8988T (cell line): ENCODE results near the gene GMPR2.
A peak's percentile ranks its signal among the peaks of the same experiment; 100 is the strongest.
"Not testable (repeated sequence)": the region's sequence is repeated elsewhere in the genome, so short reads cannot be mapped to it uniquely, and the experiment has no call there.

Experiments used
- DNase-seq: peaks from one replicate; pipeline ENCODE4 v3.0.0; 2011

The GMPR2 gene

GRCh38 chr14:24203249-24203886, 29.4 kb upstream of the GMPR2 start:
- DNase-seq = not testable (repeated sequence)

GRCh38 chr14:24204163-24205146, 28.3 kb upstream of the GMPR2 start:
- DNase-seq = no peak

- no peak for DNase-seq
These were observed 26.2 kb upstream of the GMPR2 start for GRCh38 chr14:24206260-24207103.

- DNase-seq = no peak
These were observed 25.6 kb upstream of the GMPR2 start for GRCh38 chr14:24207104-24207551.

- no peak for DNase-seq
These were observed 25.1 kb upstream of the GMPR2 start for GRCh38 chr14:24207625-24208024.

- DNase-seq = no peak
These were observed 21.4 kb upstream of the GMPR2 start for GRCh38 chr14:24211311-24211710.

GRCh38 chr14:24212924-24213865, 19.5 kb upstream of the GMPR2 start, which contains the start of gene CHMP4A:
CHMP4A (minus strand) TSS chr14:24213488; CDS start chr14:24213439, 49 bp downstream.
- peak; percentile 71 for DNase-seq

GRCh38 chr14:24213866-24214662, 18.7 kb upstream of the GMPR2 start:
- no peak for DNase-seq

- peak; percentile 55 for DNase-seq
These were observed 17.0 kb upstream of the GMPR2 start, which contains the start of gene MDP1 for GRCh38 chr14:24215495-24216344. MDP1 (minus strand) TSS chr14:24216066; CDS start chr14:24215955, 111 bp downstream.

GRCh38 chr14:24216345-24216699, 16.4 kb upstream of the GMPR2 start:
- no peak for DNase-seq

GRCh38 chr14:24216876-24217275, 15.9 kb upstream of the GMPR2 start:
- DNase-seq = not testable (repeated sequence)

- DNase-seq = no peak
These were observed 13.6 kb upstream of the GMPR2 start for GRCh38 chr14:24219080-24219479.

- no peak for DNase-seq
These were observed 13.2 kb upstream of the GMPR2 start for GRCh38 chr14:24219521-24219920.

GRCh38 chr14:24222987-24223386, 9.7 kb upstream of the GMPR2 start:
- not testable (repeated sequence) for DNase-seq

- DNase-seq = no peak
These were observed 8.1 kb upstream of the GMPR2 start for GRCh38 chr14:24224618-24225071.

- DNase-seq = no peak
These were observed 6.3 kb upstream of the GMPR2 start for GRCh38 chr14:24226473-24226872.

GRCh38 chr14:24228902-24229301, 3.8 kb upstream of the GMPR2 start:
- DNase-seq = no peak

- DNase-seq = no peak
These were observed 1.2 kb upstream of the GMPR2 start for GRCh38 chr14:24231263-24232120.
